Rectal smooth muscle tissue (tissue), 1 donor: Measurements from ENCODE around the gene ADCY4.

ENCODE experiments used
- H3K27ac ChIP-seq: one replicate; pipeline ENCODE4 v1.7.0; 2013; ENCODE audit warnings: low read depth, low read length, inconsistent platforms
- H3K27me3 ChIP-seq: one replicate; pipeline ENCODE4 v1.7.0; 2013; ENCODE audit warnings: low read length; ENCODE audit not compliant: control insufficient read depth, insufficient read depth
- H3K36me3 ChIP-seq: one replicate; pipeline ENCODE4 v1.7.0; 2013; ENCODE audit warnings: low read length; ENCODE audit not compliant: control insufficient read depth, insufficient read depth
- H3K4me1 ChIP-seq: one replicate; pipeline ENCODE4 v1.7.0; 2013; ENCODE audit warnings: low read length; ENCODE audit not compliant: control insufficient read depth, insufficient read depth
- H3K4me3 ChIP-seq: one replicate; pipeline ENCODE4 v1.7.0; 2013; ENCODE audit warnings: low read length
- H3K9ac ChIP-seq: one replicate; pipeline ENCODE4 v1.7.0; 2013; ENCODE audit warnings: low read length

ADCY4 gene

GRCh38 chr14:24291446-24292117 is 43.3 kb downstream of the ADCY4 start:
- no peak overlapping the region for H3K9ac ChIP-seq
- peaks cover 47% of the 10 kb centered on the region for H3K36me3 ChIP-seq
- H3K4me1 ChIP-seq: no peaks in the 10 kb centered on the region
- no peak overlapping the region for H3K4me3 ChIP-seq
- H3K27ac ChIP-seq: no peak overlapping the region
- H3K27me3 ChIP-seq: no peaks in the 10 kb centered on the region

- H3K36me3 ChIP-seq: peaks cover 38% of the 10 kb centered on the region
- H3K27ac ChIP-seq: no peak overlapping the region
- H3K4me1 ChIP-seq: no peaks in the 10 kb centered on the region
- no peak overlapping the region for H3K9ac ChIP-seq
- no peak overlapping the region for H3K4me3 ChIP-seq
- H3K27me3 ChIP-seq: no peaks in the 10 kb centered on the region
Observed at GRCh38 chr14:24290746-24291145, 44.1 kb downstream of the ADCY4 start.

GRCh38 chr14:24289649-24290280 is 45.1 kb downstream of the ADCY4 start:
- H3K27me3 ChIP-seq: no peaks in the 10 kb centered on the region
- no peak overlapping the region for H3K9ac ChIP-seq
- H3K27ac ChIP-seq: no peak overlapping the region
- no peak overlapping the region for H3K4me3 ChIP-seq
- H3K4me1 ChIP-seq: no peaks in the 10 kb centered on the region
- H3K36me3 ChIP-seq: peaks cover 34% of the 10 kb centered on the region

- Histone ChIP-seq H3K4me1 (no peaks in the 10 kb centered on the region), H3K4me3 (no peak overlapping the region), H3K27me3 (no peaks in the 10 kb centered on the region), H3K36me3 (peaks cover 26% of the 10 kb centered on the region), H3K27ac (no peak overlapping the region), H3K9ac (no peak overlapping the region)
Observed at GRCh38 chr14:24286996-24287395, 47.9 kb downstream of the ADCY4 start.

GRCh38 chr14:24285351-24285750 is 49.5 kb downstream of the ADCY4 start:
- peaks cover 9% of the 10 kb centered on the region for H3K36me3 ChIP-seq
- no peaks in the 10 kb centered on the region for H3K27me3 ChIP-seq
- no peaks in the 10 kb centered on the region for H3K4me1 ChIP-seq
- no peak overlapping the region for H3K4me3 ChIP-seq
- H3K27ac ChIP-seq: no peak overlapping the region
- no peak overlapping the region for H3K9ac ChIP-seq

- Histone ChIP-seq H3K4me3 (no peak overlapping the region), H3K9ac (no peak overlapping the region), H3K4me1 (no peaks in the 10 kb centered on the region), H3K27me3 (no peaks in the 10 kb centered on the region), H3K36me3 (peaks cover 3% of the 10 kb centered on the region), H3K27ac (no peak overlapping the region)
Observed at GRCh38 chr14:24284501-24285035, 50.3 kb downstream of the ADCY4 start.

- Histone ChIP-seq H3K4me3 (no peak overlapping the region), H3K4me1 (no peaks in the 10 kb centered on the region), H3K36me3 (no peaks in the 10 kb centered on the region), H3K27me3 (no peaks in the 10 kb centered on the region), H3K9ac (no peak overlapping the region), H3K27ac (no peak overlapping the region)
Observed at GRCh38 chr14:24283796-24284460, 50.9 kb downstream of the ADCY4 start.

GRCh38 chr14:24282736-24283135 is 52.1 kb downstream of the ADCY4 start:
- no peak overlapping the region for H3K27ac ChIP-seq
- no peaks in the 10 kb centered on the region for H3K4me1 ChIP-seq
- H3K9ac ChIP-seq: no peak overlapping the region
- H3K36me3 ChIP-seq: no peaks in the 10 kb centered on the region
- H3K4me3 ChIP-seq: no peak overlapping the region
- H3K27me3 ChIP-seq: no peaks in the 10 kb centered on the region

GRCh38 chr14:24281636-24282035 is 53.2 kb downstream of the ADCY4 start:
- Histone ChIP-seq H3K27me3 (no peaks in the 10 kb centered on the region), H3K9ac (no peak overlapping the region), H3K4me1 (no peaks in the 10 kb centered on the region), H3K36me3 (no peaks in the 10 kb centered on the region), H3K4me3 (no peak overlapping the region), H3K27ac (no peak overlapping the region)

- Histone ChIP-seq H3K27ac (no peak overlapping the region), H3K27me3 (no peaks in the 10 kb centered on the region), H3K4me3 (no peak overlapping the region), H3K4me1 (no peaks in the 10 kb centered on the region), H3K9ac (no peak overlapping the region), H3K36me3 (no peaks in the 10 kb centered on the region)
Observed at GRCh38 chr14:24280797-24281460, 53.9 kb downstream of the ADCY4 start.

- Histone ChIP-seq H3K4me1 (no peaks in the 10 kb centered on the region), H3K4me3 (no peak overlapping the region), H3K9ac (no peak overlapping the region), H3K27ac (no peak overlapping the region), H3K36me3 (no peaks in the 10 kb centered on the region), H3K27me3 (no peaks in the 10 kb centered on the region)
Observed at GRCh38 chr14:24279301-24280186, 55.3 kb downstream of the ADCY4 start.
